HepG2 (cell line): Measurements from ENCODE around the gene KCTD13. TPM values are rescaled to one million over a fixed set of nuclear protein-coding genes. Genes with fewer than 3 reads are reported as not detected.

Experiments
- AFF4 ChIP-seq: sonication (generic); formaldehyde crosslinking; IDR thresholded peaks from 2 replicates; pipeline ENCODE4 v1.4.0; 2020; ENCODE audit warnings: missing genetic modification reagents
- HES4 ChIP-seq: sonication (generic); formaldehyde crosslinking; IDR thresholded peaks from 2 replicates; pipeline ENCODE4 v1.9.0; 2021; ENCODE audit warnings: mild to moderate bottlenecking, missing genetic modification reagents, borderline replicate concordance
- MLLT10 ChIP-seq: sonication (generic); formaldehyde crosslinking; IDR thresholded peaks from 2 replicates; pipeline ENCODE4 v1.4.0; 2020; ENCODE audit warnings: missing genetic modification reagents
- NFYC ChIP-seq: IDR thresholded peaks from 2 replicates; pipeline ENCODE4 v1.6.1; 2016; ENCODE audit warnings: missing genetic modification reagents, missing compliant biosample characterization
- POLR2AphosphoS5 ChIP-seq: IDR thresholded peaks from 2 replicates; pipeline ENCODE4 v1.6.1; 2012; ENCODE audit warnings: low read depth, low read length
- PRDM15 ChIP-seq: sonication (generic); formaldehyde crosslinking; IDR thresholded peaks from 2 replicates; pipeline ENCODE4 v1.4.0; 2020; ENCODE audit warnings: missing genetic modification reagents
- STAT6 ChIP-seq: sonication (generic); formaldehyde crosslinking; IDR thresholded peaks from 2 replicates; pipeline ENCODE4 v1.4.0; 2020; ENCODE audit warnings: missing genetic modification reagents, mild to moderate bottlenecking, borderline replicate concordance
- TOE1 ChIP-seq: sonication (generic); formaldehyde crosslinking; IDR thresholded peaks from 2 replicates; pipeline ENCODE4 v1.4.0; 2020; ENCODE audit warnings: mild to moderate bottlenecking, missing genetic modification reagents
- ZEB1 ChIP-seq: IDR thresholded peaks from 2 replicates; pipeline ENCODE4 v1.6.1; 2012; ENCODE audit warnings: mild to moderate bottlenecking, low read depth, inconsistent platforms; ENCODE audit not compliant: insufficient replicate concordance
- ZHX2 ChIP-seq, 2 experiments: sonication (generic) in 1 of 2; formaldehyde crosslinking in 1 of 2; IDR thresholded peaks; 2 replicates each; pipeline versions ENCODE4 v1.6.1 to v1.9.0; 2014 to 2022; ENCODE audit warnings: antibody characterized with exemption in 1 of 2, borderline replicate concordance in 1 of 2, inconsistent platforms in 1 of 2, low read depth in 1 of 2, missing genetic modification reagents in 1 of 2
- ZNF451 ChIP-seq: sonication (generic); formaldehyde crosslinking; IDR thresholded peaks from 2 replicates; pipeline ENCODE4 v1.5.0; 2020; ENCODE audit warnings: mild to moderate bottlenecking, missing genetic modification reagents
- ZNF607 ChIP-seq: sonication (generic); formaldehyde crosslinking; IDR thresholded peaks from 2 replicates; pipeline ENCODE4 v1.5.1; 2020; ENCODE audit warnings: missing genetic modification reagents, mild to moderate bottlenecking, borderline replicate concordance
- polyA plus RNA-seq, 8 experiments: library from polyadenylated mRNA; depleted of rRNA in 3 of 8; stranded (reverse) in 7 of 8; unstranded in 1 of 8; fragments of >200 nt; fragmentation: Illumina TruSeq in 4 of 8; extraction: Trizol in 4 of 8; gene quantifications; 2 replicates each; pipeline versions ENCODE4 v1.2.1 to v1.2.3, GENCODE V29; 2011 to 2016; ENCODE audit warnings: low read depth in 4 of 8, missing spikeins in 1 of 8, mixed read lengths in 1 of 8; ENCODE audit not compliant: insufficient read depth in 1 of 8
- total RNA-seq, 5 experiments: library from RNA; depleted of rRNA; stranded (reverse); fragments of >200 nt; fragmentation: Illumina TruSeq; extraction: Trizol; gene quantifications; 2 replicates each; pipeline ENCODE4 v1.2.3, GENCODE V29; 2016; ENCODE audit warnings: low read depth in 1 of 5

KCTD13 gene
- total and polyA plus RNA-seq, 2 of the 13 experiments (the other 11 are each of a cell fraction or from before 2014, with no cell fraction given), result 6.3 to 14.7 TPM

- TF ChIP-seq NFYC (CRISPR knock-in tag), result no peak
- no peak for TF ChIP-seq HES4
- no peak for TF ChIP-seq ZNF607 (CRISPR knock-in tag)
- TF ChIP-seq PRDM15 (CRISPR knock-in tag), result no peak
- no peak for TF ChIP-seq ZNF451 (CRISPR knock-in tag)
- TF ChIP-seq STAT6 (CRISPR knock-in tag), result no peak
- peak; percentile 30; the same call in 1 of the 2 replicates for TF ChIP-seq POLR2AphosphoS5
- 0 out of 2 replicates have a peak, but pooled peaks have one; percentile 14 for TF ChIP-seq AFF4
- no peak for TF ChIP-seq MLLT10 (CRISPR knock-in tag)
- TF ChIP-seq ZHX2 (IDR thresholded peaks at IDR 0.05; ENCODE audit: low read depth), result no peak
- TF ChIP-seq ZHX2 (CRISPR knock-in tag; IDR thresholded peaks at IDR 0.05; ENCODE audit: borderline replicate concordance), result no peak
- TF ChIP-seq TOE1 (CRISPR knock-in tag), result no peak
- TF ChIP-seq ZEB1, result peak; percentile 16
Observed at GRCh38 chr16:29863669-29863984, 62.4 kb downstream of the KCTD13 start (continued).
